ENCODE data around the gene WASHC4.

GRCh38 chr12:105069936-105070702 is 37.4 kb upstream of the WASHC4 start:
- TF ChIP-seq CTCF (IDR thresholded peaks at IDR 0.05; ENCODE audit: low read depth, low read length, poor library complexity, severe bottlenecking) (no peak), EZH2phosphoT487 (IDR thresholded peaks at IDR 0.05; ENCODE audit: borderline replicate concordance, low read length) (no peak)
